Right atrium auricular region (tissue), 2 donors: Measurements from ENCODE around the gene EPB41L4B. TPM values are rescaled to one million over a fixed set of nuclear protein-coding genes. Genes with fewer than 3 reads are reported as not detected.
A peak's percentile ranks its signal among the peaks of the same experiment; 100 is the strongest.

Source experiments
- DNase-seq: peaks from one replicate; pipeline ENCODE4 v3.0.0-alpha.2; 2019; ENCODE audit warnings: low spot score
- H3K27ac ChIP-seq, 2 donors: fragments of 200-600 bp; sonication (generic); 1 replicate in 1 of 2; 2 replicates in 1 of 2; pipeline ENCODE4 v1.5.1; 2016 to 2019
- H3K27me3 ChIP-seq, 2 donors: fragments of 200-600 bp; sonication (generic); one replicate each; pipeline versions ENCODE4 v1.5.1 to v1.6.0; 2017 to 2019
- H3K36me3 ChIP-seq: fragments of 200-600 bp; sonication (generic); one replicate; pipeline ENCODE4 v1.5.1; 2016
- H3K4me1 ChIP-seq, 2 donors: fragments of 200-600 bp; sonication (generic); one replicate each; pipeline versions ENCODE4 v1.5.1 to v1.6.0; 2017 to 2019
- H3K4me3 ChIP-seq, 2 donors: fragments of 200-600 bp; sonication (generic); 1 replicate in 1 of 2; 2 replicates in 1 of 2; pipeline ENCODE4 v1.5.1; 2017 to 2019; ENCODE audit warnings: mild to moderate bottlenecking in 1 of 2, moderate library complexity in 1 of 2
- H3K9me3 ChIP-seq, 2 donors: fragments of 200-600 bp; sonication (generic); one replicate each; pipeline ENCODE4 v1.5.1; 2019
- total RNA-seq, 2 donors: library from RNA; depleted of rRNA; stranded (reverse); fragments of >200 nt; gene quantifications; one replicate each; pipeline ENCODE4 v1.1.0, GENCODE V29; 2016
- TF ChIP-seq, protein P1 (sequence below), 2 donors: fragments of 200-600 bp; sonication (generic); IDR thresholded peaks; one replicate each; pipeline ENCODE4 v1.5.1; 2019; ENCODE audit warnings: antibody characterized with exemption in 2 of 2

The EPB41L4B gene
- total RNA-seq, 2 donors from 2014 or later: 15.3 to 30.4 TPM

DNA sequence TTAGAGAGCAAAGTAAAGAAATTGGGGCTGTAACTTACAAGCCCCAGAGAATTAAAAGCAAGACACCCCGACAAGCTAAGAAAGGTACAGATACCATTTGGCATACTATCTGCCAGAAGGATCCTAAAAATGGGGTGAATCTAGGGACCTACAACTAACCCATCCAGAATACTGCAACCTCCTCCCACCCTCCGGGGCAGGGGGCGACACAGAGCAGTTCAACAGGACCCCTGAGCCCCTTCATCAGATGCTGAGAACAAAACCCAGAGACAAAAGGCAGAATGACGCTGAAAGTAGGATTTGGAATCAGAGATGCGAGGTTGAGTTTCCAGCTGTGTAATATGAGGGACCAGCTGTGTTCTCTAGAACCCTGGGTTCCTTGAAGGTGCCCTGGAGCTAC, 71.2 kb downstream of the EPB41L4B start:
- Histone ChIP-seq H3K9me3 (no peaks in the 10 kb centered on the region), H3K36me3 (no peaks in the 10 kb centered on the region), H3K4me3 (no peak overlapping the region), H3K27ac (no peak overlapping the region), H3K27me3 (no peaks in the 10 kb centered on the region), H3K4me1 (peaks cover 0 to 24% of the 10 kb centered on the region in 2 donors)
- TF ChIP-seq, protein P1, sequence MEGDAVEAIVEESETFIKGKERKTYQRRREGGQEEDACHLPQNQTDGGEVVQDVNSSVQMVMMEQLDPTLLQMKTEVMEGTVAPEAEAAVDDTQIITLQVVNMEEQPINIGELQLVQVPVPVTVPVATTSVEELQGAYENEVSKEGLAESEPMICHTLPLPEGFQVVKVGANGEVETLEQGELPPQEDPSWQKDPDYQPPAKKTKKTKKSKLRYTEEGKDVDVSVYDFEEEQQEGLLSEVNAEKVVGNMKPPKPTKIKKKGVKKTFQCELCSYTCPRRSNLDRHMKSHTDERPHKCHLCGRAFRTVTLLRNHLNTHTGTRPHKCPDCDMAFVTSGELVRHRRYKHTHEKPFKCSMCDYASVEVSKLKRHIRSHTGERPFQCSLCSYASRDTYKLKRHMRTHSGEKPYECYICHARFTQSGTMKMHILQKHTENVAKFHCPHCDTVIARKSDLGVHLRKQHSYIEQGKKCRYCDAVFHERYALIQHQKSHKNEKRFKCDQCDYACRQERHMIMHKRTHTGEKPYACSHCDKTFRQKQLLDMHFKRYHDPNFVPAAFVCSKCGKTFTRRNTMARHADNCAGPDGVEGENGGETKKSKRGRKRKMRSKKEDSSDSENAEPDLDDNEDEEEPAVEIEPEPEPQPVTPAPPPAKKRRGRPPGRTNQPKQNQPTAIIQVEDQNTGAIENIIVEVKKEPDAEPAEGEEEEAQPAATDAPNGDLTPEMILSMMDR (IDR thresholded peaks at IDR 0.05): no peak
- no peak for DNase-seq

DNA sequence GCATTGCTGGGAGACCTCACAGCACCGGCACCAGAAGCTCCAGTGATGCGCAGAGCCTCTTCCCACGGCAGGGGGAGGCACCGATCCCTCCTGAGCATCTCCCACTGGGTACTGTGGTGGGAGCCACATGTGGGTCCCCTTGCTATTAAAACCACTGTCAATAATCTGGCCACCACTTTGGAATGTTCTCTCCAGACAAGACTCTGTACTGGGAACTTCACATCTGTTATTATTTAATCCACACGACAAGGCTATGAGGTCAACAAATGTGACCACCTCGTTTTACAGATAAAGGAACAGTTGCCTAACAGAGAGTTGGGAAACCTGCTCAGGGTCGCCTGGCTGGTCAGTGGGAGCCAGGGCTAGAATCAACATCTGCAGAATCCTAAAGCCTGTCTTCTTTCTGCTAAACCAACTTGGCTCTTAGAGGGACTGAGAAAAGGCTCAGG, 72.7 kb downstream of the EPB41L4B start:
- no peaks in the 10 kb centered on the region for H3K9me3 ChIP-seq
- H3K27me3 ChIP-seq: no peaks in the 10 kb centered on the region
- H3K4me1 ChIP-seq: peaks cover 0 to 13% of the 10 kb centered on the region in 2 donors
- DNase-seq: no peak
- H3K27ac ChIP-seq: no peak overlapping the region
- H3K36me3 ChIP-seq: no peaks in the 10 kb centered on the region
- no peak overlapping the region for H3K4me3 ChIP-seq
- TF ChIP-seq, protein P1 (IDR thresholded peaks at IDR 0.05): no peak

DNA sequence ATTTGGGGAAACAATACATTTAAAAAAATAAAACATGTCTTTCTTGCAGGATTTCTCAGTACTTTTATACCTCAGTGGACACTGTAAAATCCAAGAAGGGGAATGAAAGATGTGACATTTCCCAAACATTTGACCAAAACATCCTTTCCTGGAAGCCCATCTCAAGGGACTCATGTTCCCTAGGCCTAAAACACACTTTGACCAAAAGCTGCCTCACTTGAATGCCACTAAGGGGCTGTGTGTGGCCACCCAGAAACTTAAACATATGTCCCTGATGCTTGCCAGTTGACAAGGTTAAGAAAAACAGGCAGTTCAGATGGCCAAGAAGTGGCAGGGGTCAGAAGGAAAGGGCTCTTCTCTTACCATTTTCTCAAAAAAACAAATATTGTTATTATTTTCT, 73.6 kb downstream of the EPB41L4B start:
- Histone ChIP-seq H3K9me3 (no peaks in the 10 kb centered on the region), H3K27me3 (no peaks in the 10 kb centered on the region), H3K4me1 (peaks cover 0 to 12% of the 10 kb centered on the region in 2 donors), H3K27ac (peak overlapping the region in 1 of 2 donors; percentile 47), H3K4me3 (no peak overlapping the region), H3K36me3 (no peaks in the 10 kb centered on the region)
- TF ChIP-seq, protein P1 (IDR thresholded peaks at IDR 0.05): no peak
- DNase-seq: no peak

DNA sequence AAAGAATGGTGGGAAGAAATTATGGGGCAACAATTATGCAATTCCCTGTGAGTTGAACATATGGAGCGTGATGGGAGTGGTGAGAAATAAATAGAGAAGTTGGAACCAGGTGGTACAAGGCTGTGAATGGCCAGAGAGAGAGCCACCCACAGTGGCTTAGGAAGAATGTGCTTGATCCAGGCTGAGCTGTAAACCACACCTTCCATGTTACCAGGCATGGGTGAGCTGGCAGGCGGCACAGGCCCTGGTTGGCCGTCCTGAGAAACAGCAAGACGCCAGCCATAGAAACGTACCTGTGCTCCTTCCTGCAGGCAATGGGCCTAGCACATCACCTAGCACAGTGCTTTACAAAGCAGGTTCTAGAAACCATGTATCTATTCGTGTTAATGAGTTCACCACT, 74.3 kb downstream of the EPB41L4B start:
- TF ChIP-seq, protein P1 (IDR thresholded peaks at IDR 0.05): no peak
- no peak overlapping the region for H3K4me3 ChIP-seq
- no peaks in the 10 kb centered on the region for H3K27me3 ChIP-seq
- H3K4me1 ChIP-seq: peaks cover 0 to 12% of the 10 kb centered on the region in 2 donors
- H3K27ac ChIP-seq: peak overlapping the region in 1 of 2 donors; percentile 74
- H3K36me3 ChIP-seq: no peaks in the 10 kb centered on the region
- H3K9me3 ChIP-seq: no peaks in the 10 kb centered on the region
- DNase-seq: no peak

- TF ChIP-seq, protein P1 (IDR thresholded peaks at IDR 0.05): no peak
- no peaks in the 10 kb centered on the region for H3K36me3 ChIP-seq
- peak overlapping the region; percentile 16 to 74 for H3K27ac ChIP-seq
These were observed 75.5 kb downstream of the EPB41L4B start for GRCh38 chr9:109245310-109245897.

More at GRCh38 chr9:109245310-109245897, 75.5 kb downstream of the EPB41L4B start:
- H3K27me3 ChIP-seq: no peaks in the 10 kb centered on the region
- no peaks in the 10 kb centered on the region for H3K9me3 ChIP-seq
- no peak for DNase-seq
- H3K4me3 ChIP-seq: no peak overlapping the region
- H3K4me1 ChIP-seq: peaks cover 0 to 12% of the 10 kb centered on the region in 2 donors
